GM12873 (cell line): Measurements from ENCODE around the gene FRAT1.

ENCODE experiments used
- TF ChIP-seq, protein P1 (sequence below): IDR thresholded peaks from 2 replicates; pipeline ENCODE4 v1.5.1; 2012; ENCODE audit warnings: low read depth, mild to moderate bottlenecking, moderate library complexity, low read length, control low read depth; ENCODE audit not compliant: insufficient read depth; ENCODE audit errors: missing control alignments

The FRAT1 gene

DNA sequence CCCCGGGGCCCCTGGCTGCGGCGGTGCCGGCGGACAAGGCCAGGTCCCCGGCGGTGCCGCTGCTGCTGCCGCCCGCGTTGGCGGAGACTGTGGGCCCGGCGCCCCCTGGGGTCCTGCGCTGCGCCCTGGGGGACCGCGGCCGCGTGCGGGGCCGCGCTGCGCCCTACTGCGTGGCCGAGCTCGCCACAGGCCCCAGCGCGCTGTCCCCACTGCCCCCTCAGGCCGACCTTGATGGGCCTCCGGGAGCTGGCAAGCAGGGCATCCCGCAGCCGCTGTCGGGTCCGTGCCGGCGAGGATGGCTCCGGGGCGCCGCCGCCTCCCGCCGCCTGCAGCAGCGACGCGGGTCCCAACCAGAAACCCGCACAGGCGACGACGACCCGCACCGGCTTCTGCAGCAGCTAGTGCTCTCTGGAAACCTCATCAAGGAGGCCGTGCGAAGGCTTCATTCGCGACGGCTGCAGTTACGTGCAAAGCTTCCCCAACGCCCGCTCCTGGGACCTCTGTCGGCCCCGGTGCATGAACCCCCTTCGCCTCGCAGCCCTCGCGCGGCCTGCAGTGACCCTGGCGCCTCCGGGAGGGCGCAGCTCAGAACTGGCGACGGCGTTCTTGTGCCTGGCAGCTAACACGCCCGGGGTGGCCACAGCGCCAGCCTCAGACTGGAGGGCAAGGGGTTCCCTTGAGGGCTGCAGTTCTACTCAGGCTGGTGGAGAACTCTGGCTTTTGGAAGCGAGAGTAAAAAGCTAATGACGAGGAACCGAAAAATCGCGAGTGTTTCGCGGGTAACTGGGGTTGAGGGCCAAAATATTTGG lies 804 bp downstream of the FRAT1 start:
- TF ChIP-seq, protein P1, sequence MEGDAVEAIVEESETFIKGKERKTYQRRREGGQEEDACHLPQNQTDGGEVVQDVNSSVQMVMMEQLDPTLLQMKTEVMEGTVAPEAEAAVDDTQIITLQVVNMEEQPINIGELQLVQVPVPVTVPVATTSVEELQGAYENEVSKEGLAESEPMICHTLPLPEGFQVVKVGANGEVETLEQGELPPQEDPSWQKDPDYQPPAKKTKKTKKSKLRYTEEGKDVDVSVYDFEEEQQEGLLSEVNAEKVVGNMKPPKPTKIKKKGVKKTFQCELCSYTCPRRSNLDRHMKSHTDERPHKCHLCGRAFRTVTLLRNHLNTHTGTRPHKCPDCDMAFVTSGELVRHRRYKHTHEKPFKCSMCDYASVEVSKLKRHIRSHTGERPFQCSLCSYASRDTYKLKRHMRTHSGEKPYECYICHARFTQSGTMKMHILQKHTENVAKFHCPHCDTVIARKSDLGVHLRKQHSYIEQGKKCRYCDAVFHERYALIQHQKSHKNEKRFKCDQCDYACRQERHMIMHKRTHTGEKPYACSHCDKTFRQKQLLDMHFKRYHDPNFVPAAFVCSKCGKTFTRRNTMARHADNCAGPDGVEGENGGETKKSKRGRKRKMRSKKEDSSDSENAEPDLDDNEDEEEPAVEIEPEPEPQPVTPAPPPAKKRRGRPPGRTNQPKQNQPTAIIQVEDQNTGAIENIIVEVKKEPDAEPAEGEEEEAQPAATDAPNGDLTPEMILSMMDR: peak; percentile 15

DNA sequence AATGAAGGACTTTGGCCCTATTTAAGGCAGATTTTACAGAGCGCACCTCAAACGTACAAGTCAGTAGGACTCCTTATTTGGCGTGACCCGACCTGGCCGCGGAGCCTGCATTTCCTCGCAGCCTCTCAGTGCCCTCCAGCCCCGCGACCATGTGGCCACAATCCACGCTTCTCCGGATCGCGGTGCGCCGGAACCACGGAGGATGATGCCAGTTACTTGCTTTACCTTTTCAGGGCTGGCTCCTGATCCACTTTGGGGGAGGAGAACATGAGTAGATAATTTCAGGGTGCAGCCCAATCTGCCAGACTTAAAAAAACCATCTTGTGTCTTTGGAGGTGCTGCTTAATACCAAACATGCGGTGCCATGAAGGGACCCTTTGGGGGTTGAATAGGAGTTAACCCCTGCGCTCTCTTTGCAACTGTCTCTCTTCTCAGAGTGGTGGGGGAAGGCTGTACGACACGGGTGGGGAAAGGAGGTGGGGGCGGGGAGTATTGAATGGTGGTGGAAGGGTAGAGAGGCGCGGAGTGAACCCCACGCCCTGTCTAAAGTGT lies 1.5 kb downstream of the FRAT1 start:
- TF ChIP-seq, protein P1: no peak

DNA sequence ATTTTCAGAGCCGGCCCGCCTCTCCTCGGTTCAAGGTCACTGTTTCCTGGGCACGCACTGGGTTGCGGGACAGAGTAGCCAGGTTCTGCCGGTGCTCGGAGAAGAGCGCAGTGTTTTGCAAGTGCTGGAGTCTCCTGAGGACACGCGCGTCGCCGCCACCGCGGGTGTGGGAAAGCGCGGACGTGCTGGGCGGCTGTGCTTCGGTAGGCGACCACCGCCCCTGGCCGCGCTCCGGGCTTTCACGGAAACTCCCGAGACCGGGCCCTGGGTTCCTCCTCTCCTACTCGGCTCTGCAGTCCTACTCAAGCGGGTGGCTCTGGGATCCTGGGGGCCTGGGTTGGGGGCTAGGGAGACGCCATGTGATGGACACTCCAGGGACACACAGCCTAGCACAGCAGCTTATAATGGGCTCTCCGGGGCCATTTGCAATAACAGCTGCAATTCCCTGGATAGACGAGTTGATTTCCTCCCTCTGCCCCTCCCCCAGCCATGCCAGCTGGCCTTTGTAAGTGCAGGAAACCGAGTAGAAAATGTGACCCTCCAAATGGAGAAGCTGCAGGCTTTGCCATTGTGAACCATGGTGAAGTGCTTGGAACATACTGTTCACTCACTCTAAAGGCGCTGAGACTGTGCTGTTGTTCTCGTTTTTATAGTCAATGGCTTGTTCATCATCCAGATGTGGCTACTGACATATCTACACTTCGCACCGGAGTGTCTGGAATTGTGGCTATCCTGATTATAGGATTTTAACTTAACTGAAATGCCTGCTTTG lies 2.1 kb downstream of the FRAT1 start:
- TF ChIP-seq, protein P1: no peak

DNA sequence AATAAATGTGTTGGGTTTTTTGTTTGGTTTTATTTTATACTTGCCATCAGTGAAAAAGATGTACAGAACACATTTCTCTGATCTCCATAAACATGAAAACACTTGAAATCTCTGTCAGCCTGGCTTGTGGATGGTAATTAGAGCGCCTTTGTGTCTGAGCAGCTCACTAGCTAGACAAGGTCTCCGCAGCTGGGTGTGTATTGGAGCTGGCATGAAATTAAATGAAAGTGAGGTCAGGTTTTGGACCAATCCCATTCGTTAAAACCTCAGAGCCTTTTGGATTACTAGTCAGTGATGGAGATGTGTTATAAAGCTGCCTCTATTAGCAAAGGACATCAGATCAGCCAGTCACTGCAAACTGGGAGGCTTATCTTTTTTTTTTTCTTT lies 2.7 kb downstream of the FRAT1 start:
- TF ChIP-seq, protein P1: no peak

DNA sequence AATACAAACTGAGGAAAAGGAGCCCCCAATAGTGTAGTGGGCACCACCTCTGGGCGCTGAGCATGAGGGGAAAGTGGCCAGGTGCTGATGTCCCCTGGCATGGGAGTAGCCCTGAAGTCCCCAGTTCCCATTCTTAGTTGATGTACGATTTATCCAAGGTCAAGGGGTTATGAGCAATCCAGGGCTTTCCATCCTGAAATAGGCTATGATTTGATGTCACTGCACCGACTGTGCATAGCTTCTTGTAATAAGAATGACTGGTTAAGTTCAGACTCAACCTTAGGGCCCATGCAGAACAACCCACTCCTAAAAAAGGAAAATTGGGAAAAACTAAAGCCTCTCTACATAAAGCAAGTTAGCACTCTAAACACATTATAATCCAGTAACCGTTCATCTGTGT lies 4.4 kb downstream of the FRAT1 start:
- TF ChIP-seq, protein P1: no peak

DNA sequence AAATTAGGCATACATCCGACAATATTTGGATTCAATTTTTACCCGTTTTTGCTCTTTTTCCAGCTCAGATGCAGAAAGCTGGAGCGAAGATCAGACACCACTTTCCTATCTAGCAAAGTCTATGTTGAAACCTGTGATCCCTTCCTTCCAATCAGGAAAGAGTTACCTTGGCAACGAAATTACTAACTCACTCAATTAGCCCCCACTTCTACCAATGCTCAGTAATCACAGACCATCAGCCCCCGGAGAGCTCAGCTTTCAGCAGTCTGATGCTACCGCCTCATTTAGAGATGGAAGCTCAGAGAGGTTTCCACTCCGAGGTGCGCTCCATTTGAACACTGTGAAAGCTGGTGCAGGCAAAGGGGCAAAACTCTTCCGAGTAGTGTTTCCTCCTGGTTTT lies 6.7 kb downstream of the FRAT1 start:
- TF ChIP-seq, protein P1: no peak
